Activated T-helper 17 cell treated with anti-CD3 and anti-CD28 coated beads, Interleukin-2, amount 50 U/mL, for 72 hours (primary cell): Measurements from ENCODE around the gene ZNF473. TPM values are rescaled to one million over a fixed set of nuclear protein-coding genes. Genes with fewer than 3 reads are reported as not detected.

Experiments
- ATAC-seq: fragments of 150-1000 bp; cut with Tn5 transposase; replicated peaks from 2 replicates; pipeline ENCODE4 v1.10.0; 2021; ENCODE audit warnings: mild to moderate bottlenecking, moderate library complexity
- H3K27ac Mint-ChIP-seq: one replicate; pipeline ENCODE4 v1.8.0; 2022; ENCODE audit warnings: mixed read lengths
- H3K27me3 Mint-ChIP-seq: one replicate; pipeline ENCODE4 v1.8.0; 2022; ENCODE audit warnings: mixed read lengths
- H3K36me3 Mint-ChIP-seq: one replicate; pipeline ENCODE4 v1.8.0; 2022; ENCODE audit warnings: low read depth, mild to moderate bottlenecking, mixed read lengths
- H3K4me1 Mint-ChIP-seq: one replicate; pipeline ENCODE4 v1.8.0; 2022; ENCODE audit warnings: mixed read lengths
- H3K4me3 Mint-ChIP-seq: one replicate; pipeline ENCODE4 v1.8.0; 2022; ENCODE audit warnings: mild to moderate bottlenecking, mixed read lengths
- H3K9me3 Mint-ChIP-seq: one replicate; pipeline ENCODE4 v1.8.0; 2022; ENCODE audit warnings: mixed read lengths
- total RNA-seq, 2 donors: library from RNA; stranded (reverse); gene quantifications; one replicate each; pipeline ENCODE4 v1.2.3, GENCODE V29; 2022

ZNF473 gene
- total RNA-seq, 2 donors from 2014 or later = 11.1 to 12.4 TPM

DNA sequence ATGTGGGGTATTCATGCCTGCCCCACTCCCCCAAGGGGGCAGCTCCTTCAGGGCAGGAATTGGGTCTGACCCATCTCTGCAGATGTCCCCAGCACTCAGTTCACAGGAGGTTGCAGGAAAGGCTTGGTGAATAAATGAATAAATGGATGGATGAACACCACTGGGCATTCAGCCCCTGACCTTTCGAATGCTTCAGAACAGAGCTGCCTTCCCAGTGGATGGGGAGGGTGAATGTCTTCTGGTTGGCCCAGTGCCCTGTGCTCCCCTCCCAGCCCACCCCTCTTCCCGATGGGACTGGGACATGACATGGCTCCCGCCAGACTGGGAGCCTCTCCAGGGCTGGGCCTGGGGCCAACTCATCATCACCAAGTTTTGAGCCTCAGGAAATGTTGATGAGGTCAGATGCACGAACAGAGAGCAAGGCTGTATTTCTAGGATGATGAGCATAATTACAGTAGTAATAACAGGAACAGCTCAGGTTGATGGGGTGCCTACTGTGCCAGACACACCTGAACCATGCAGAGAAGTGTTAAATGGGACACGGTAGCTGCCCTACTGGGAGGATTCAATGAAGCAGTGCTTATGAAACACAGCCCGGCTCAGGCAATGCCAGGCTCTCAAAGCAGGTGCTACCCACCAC lies 26.3 kb upstream of the ZNF473 start:
- Mint-ChIP-seq H3K27me3 (no peaks in the 10 kb centered on the region), H3K4me3 (no peak overlapping the region), H3K4me1 (peaks cover 19% of the 10 kb centered on the region), H3K36me3 (peaks cover 91% of the 10 kb centered on the region), H3K27ac (no peak overlapping the region), H3K9me3 (no peaks in the 10 kb centered on the region)
- ATAC-seq = no peak

GRCh38 chr19:50000038-50000840 lies 25.6 kb upstream of the ZNF473 start:
- peak; percentile 43 for ATAC-seq
- Mint-ChIP-seq H3K36me3 (peaks cover 91% of the 10 kb centered on the region), H3K4me3 (no peak overlapping the region), H3K27me3 (no peaks in the 10 kb centered on the region), H3K4me1 (peaks cover 24% of the 10 kb centered on the region), H3K27ac (no peak overlapping the region), H3K9me3 (no peaks in the 10 kb centered on the region)

- ATAC-seq = no peak
- Mint-ChIP-seq H3K27ac (no peak overlapping the region), H3K36me3 (peaks cover 93% of the 10 kb centered on the region), H3K27me3 (no peaks in the 10 kb centered on the region), H3K4me1 (peaks cover 29% of the 10 kb centered on the region), H3K9me3 (no peaks in the 10 kb centered on the region), H3K4me3 (no peak overlapping the region)
These were observed 24.8 kb upstream of the ZNF473 start for GRCh38 chr19:50000841-50001557.

DNA sequence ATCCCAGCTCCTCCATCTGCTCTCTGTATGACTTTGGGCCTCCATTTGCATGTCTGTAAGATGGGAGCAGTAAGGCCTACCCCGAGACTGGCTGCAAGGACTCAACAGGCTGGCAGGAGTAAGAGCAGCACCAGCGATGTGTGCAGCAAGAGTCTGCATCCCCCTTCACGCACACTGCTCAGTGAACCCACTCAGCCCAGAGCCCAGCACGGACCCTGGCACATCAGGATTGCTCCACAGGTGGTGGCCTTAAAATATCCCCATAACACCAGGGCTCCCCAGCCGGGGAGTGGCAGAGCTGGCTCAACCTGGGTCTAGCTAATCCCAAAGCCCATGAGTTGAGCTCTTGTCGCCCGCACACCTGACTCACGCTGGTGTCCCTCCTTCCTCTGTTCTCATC lies 24.0 kb upstream of the ZNF473 start:
- Mint-ChIP-seq H3K36me3 (peaks cover 94% of the 10 kb centered on the region), H3K27ac (no peak overlapping the region), H3K9me3 (no peaks in the 10 kb centered on the region), H3K4me1 (peaks cover 29% of the 10 kb centered on the region), H3K4me3 (no peak overlapping the region), H3K27me3 (no peaks in the 10 kb centered on the region)
- no peak for ATAC-seq

DNA sequence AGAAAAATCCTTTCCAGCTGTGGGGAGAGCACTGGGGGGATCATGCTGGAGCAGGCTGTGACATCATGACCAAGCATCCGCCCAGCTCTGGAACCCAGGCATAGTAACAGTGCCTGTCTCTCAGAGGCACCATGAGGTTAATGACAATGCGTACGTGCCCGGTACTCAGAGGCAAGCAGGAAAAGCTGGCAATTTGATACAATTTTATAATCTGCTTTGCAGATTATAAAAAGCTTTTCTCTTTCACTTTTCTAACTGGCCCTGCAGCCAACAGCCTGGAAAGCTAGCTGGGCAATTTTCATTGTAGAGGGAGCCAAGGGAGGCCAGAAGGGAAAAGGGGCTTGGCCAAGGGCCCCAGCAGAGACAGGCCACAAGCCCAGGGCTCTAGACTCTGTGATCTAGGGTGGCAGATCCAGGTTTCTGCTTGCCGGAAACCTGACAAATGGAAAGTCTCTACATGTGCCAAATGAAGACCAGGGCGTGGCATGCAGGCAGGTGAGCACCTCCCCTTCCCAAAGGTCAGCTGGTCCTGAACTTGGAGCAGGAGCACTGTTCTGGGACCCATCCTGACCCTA lies 23.3 kb upstream of the ZNF473 start:
- Mint-ChIP-seq H3K36me3 (peaks cover 97% of the 10 kb centered on the region), H3K27me3 (no peaks in the 10 kb centered on the region), H3K27ac (no peak overlapping the region)

GRCh38 chr19:50003254-50003788 lies 22.5 kb upstream of the ZNF473 start:
- Mint-ChIP-seq H3K27ac (peak overlapping the region; percentile 17), H3K9me3 (no peaks in the 10 kb centered on the region), H3K4me3 (peak overlapping the region; percentile 59), H3K36me3 (peaks cover 97% of the 10 kb centered on the region), H3K27me3 (no peaks in the 10 kb centered on the region), H3K4me1 (peaks cover 24% of the 10 kb centered on the region)
- no peak for ATAC-seq

More for the DNA sequence above, 23.3 kb upstream of the ZNF473 start:
- no peaks in the 10 kb centered on the region for H3K9me3 Mint-ChIP-seq
- H3K4me3 Mint-ChIP-seq = no peak overlapping the region
- peaks cover 29% of the 10 kb centered on the region for H3K4me1 Mint-ChIP-seq
- ATAC-seq = no peak

DNA sequence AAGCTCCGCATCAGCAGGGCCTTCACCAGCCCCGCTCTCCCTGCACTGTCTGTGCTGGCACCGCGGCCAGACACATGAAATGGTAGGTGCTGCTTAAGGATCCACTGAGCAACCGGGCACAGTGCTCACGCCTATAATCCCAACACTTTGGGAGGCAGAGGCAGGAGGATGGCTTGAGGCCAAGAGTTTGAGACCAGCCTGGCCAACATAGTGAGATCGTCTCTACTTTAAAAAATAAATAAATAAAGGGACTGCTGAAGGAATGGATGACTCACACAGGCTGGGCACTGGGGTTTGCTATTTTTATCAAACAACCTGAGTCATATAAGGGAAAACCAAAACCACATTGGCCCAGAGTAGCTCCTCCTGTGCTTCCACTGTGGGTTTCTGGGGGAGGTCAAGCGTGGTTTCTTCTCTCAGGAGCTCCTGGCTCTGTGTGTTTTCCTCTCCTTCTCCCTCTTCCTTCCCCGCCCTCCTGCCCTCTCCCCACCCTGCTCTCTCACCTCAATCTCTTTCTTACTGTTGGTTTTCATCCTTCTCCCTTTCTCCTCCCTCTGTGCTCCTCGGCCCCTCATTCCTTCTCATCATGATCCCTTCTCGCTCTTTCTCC lies 21.9 kb upstream of the ZNF473 start:
- peaks cover 24% of the 10 kb centered on the region for H3K4me1 Mint-ChIP-seq
- H3K27ac Mint-ChIP-seq = peak overlapping the region; percentile 17
- H3K4me3 Mint-ChIP-seq = peak overlapping the region; percentile 59
- peaks cover 97% of the 10 kb centered on the region for H3K36me3 Mint-ChIP-seq
- ATAC-seq = peak; percentile 94
- no peaks in the 10 kb centered on the region for H3K9me3 Mint-ChIP-seq
- no peaks in the 10 kb centered on the region for H3K27me3 Mint-ChIP-seq

- peak; percentile 76 for ATAC-seq
- peaks cover 85% of the 10 kb centered on the region for H3K36me3 Mint-ChIP-seq
- H3K9me3 Mint-ChIP-seq = no peaks in the 10 kb centered on the region
- no peaks in the 10 kb centered on the region for H3K27me3 Mint-ChIP-seq
- H3K27ac Mint-ChIP-seq = no peak overlapping the region
- peaks cover 24% of the 10 kb centered on the region for H3K4me1 Mint-ChIP-seq
- H3K4me3 Mint-ChIP-seq = peak overlapping the region; percentile 59
These were observed 20.4 kb upstream of the ZNF473 start for GRCh38 chr19:50005428-50005827.

- Mint-ChIP-seq H3K9me3 (no peaks in the 10 kb centered on the region), H3K4me3 (no peak overlapping the region), H3K27ac (no peak overlapping the region), H3K36me3 (peaks cover 82% of the 10 kb centered on the region), H3K4me1 (peaks cover 19% of the 10 kb centered on the region), H3K27me3 (no peaks in the 10 kb centered on the region)
- no peak for ATAC-seq
These were observed 18.6 kb upstream of the ZNF473 start for GRCh38 chr19:50007170-50007569.

DNA sequence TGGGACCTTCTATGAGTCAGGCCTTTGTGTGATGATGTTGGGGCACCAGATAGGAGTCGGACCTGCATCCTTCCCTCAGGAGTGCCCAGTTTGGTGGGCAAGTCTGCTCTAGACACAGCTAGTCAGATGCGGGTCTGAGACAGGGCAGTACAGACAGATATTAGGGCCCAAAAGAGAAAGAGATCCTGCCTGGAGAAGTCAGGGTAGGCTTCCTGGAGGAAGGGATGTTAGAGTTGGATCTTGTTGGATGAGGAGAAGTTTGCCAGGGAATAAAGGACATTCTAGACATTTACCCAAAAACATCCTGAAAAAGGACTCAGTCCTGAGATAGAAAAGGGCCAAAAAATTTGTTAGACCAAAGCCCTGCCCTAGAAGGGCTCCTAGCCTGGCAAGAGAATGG lies 17.9 kb upstream of the ZNF473 start:
- Mint-ChIP-seq H3K27me3 (no peaks in the 10 kb centered on the region), H3K4me3 (no peak overlapping the region), H3K4me1 (peaks cover 19% of the 10 kb centered on the region)

GRCh38 chr19:50008532-50008931 lies 17.3 kb upstream of the ZNF473 start:
- Mint-ChIP-seq H3K4me1 (peaks cover 19% of the 10 kb centered on the region), H3K27me3 (no peaks in the 10 kb centered on the region), H3K27ac (peak overlapping the region; percentile 9), H3K9me3 (no peaks in the 10 kb centered on the region), H3K36me3 (peaks cover 82% of the 10 kb centered on the region), H3K4me3 (no peak overlapping the region)
- ATAC-seq = no peak

More for the DNA sequence above, 17.9 kb upstream of the ZNF473 start:
- Mint-ChIP-seq H3K36me3 (peaks cover 82% of the 10 kb centered on the region), H3K9me3 (no peaks in the 10 kb centered on the region), H3K27ac (no peak overlapping the region)
- no peak for ATAC-seq

GRCh38 chr19:50016225-50016807 lies 9.5 kb upstream of the ZNF473 start:
- Mint-ChIP-seq H3K4me1 (peaks cover 11% of the 10 kb centered on the region), H3K27me3 (no peaks in the 10 kb centered on the region), H3K27ac (no peak overlapping the region), H3K36me3 (peaks cover 92% of the 10 kb centered on the region), H3K9me3 (no peaks in the 10 kb centered on the region), H3K4me3 (no peak overlapping the region)
- no peak for ATAC-seq

DNA sequence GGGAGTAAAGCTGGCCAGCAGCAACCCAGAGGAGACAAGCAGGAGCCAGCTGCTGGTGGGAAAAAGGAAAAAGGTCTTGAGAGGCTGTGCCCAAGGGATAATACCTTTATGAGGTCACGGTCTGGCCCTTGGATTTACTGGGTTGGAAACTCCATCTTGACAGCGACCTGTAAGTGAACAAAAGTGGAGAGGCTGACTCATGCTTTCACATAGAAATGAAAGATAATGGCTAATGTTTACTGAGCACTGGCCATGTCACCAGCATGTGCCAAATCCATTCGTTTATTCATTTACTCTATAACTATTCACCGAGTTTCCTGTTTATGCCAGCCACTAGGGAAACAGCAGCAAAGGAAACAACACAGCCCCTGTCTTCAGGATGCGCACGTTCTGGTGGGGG lies 5.3 kb upstream of the ZNF473 start:
- Mint-ChIP-seq H3K27me3 (no peaks in the 10 kb centered on the region), H3K4me1 (peaks cover 17% of the 10 kb centered on the region), H3K36me3 (peaks cover 67% of the 10 kb centered on the region), H3K9me3 (no peaks in the 10 kb centered on the region), H3K27ac (peak overlapping the region; percentile 39), H3K4me3 (no peak overlapping the region)
- ATAC-seq = no peak
